ENCODE data around the gene PSMD4.
"Not testable (repeated sequence)": the region's sequence is repeated elsewhere in the genome, so short reads cannot be mapped to it uniquely, and the experiment has no call there.

Gene PSMD4

DNA sequence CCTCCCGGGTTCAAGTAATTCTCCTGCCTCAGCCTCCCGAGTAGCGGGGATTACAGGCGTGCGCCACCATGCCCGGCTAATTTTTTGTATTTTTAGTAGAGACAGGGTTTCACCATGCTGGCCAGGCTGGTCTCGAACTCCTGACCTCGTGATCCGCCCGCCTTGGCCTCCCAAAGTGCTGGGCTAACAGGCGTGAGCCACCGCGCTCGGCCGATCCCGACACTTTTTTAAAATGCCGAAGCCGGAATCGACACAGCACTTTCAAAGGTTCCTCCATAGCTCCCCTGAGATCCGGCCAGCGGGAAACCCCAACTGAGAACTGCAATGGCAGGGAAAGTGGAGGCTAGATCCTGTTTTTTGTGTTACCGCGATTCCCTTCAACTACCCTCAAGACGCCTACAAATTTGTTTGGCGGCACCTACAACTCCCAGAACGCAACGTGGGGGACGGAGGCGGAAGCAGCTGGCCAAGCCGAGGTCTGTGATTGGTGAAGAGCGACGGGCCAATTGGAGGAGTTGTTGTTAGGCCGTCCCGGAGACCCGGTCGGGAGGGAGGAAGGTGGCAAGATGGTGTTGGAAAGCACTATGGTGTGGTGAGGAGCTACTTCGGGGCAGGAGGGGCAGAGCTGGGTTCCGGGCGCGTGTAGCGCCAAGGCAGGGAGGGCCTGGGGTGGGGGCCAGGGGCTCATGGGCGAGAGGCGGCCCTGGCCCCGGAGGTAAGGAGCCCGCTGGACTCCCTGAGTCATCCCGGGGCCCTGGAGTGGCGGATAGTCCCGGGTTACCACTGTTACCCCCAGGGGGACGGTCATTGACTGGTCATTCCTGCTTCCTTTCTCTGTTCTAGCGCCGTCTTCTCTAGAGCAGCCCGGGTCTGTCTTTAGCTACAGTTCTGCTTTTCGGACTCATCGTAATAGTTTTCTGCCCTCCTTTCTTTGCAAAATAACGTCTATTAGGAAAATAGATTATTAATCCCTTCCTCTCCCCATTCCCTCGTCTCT, at the start of gene PSMD4:
TSS of gene PSMD4 (plus strand) at position 518 of the 997 bp plus-strand sequence. CDS start at position 567, 49 bp downstream.
- peak; percentile 93 for DNase-seq

DNA sequence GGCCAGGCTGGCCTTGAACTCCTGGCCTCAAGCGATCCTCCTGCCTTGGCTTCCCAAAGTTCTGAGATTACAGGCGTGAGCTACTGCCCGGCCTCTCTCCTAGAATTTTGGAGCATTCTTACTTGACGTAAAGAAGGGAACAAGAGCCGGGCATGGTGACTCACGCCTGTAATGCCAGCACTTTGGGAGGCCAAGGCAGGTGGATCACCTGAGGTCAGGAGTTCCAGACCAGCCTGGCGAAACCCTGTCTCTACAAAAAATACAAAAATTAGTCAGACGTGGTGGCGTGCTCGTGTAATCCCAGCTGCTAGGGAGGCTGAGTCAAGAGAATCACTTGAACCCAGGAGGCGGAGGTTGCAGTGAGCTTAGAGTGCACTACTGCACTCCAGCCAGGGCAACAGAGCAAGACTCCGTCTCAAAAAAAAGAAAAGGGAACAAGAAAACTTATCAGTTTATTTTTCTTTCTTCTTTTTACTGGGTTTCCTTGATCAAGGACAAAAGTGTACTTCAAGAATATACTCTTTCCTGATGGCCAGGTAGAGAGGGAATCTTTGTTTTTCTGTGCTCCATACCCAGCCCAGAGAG, 49.1 kb upstream of the PSMD4 start:
- not testable (repeated sequence) for DNase-seq

DNA sequence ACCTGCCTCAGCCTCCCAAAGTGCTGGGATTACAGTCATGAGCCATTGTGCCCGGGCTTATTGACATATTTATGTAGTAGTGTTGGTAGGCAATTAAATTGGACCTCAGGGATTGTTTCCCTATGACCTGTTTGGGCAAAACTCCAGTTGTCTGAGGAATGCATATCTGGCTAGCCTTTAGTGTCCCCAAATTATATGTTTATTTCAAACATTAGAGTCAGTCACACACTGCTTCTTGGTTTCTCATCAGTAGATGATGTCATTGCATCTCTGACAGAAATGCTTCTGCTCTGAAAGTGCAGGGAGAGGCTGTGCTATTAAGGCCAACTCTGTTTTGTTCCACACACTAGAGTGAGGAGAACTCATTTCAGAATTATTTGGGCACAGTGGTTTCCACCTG, 43.7 kb upstream of the PSMD4 start:
- no peak for DNase-seq

DNA sequence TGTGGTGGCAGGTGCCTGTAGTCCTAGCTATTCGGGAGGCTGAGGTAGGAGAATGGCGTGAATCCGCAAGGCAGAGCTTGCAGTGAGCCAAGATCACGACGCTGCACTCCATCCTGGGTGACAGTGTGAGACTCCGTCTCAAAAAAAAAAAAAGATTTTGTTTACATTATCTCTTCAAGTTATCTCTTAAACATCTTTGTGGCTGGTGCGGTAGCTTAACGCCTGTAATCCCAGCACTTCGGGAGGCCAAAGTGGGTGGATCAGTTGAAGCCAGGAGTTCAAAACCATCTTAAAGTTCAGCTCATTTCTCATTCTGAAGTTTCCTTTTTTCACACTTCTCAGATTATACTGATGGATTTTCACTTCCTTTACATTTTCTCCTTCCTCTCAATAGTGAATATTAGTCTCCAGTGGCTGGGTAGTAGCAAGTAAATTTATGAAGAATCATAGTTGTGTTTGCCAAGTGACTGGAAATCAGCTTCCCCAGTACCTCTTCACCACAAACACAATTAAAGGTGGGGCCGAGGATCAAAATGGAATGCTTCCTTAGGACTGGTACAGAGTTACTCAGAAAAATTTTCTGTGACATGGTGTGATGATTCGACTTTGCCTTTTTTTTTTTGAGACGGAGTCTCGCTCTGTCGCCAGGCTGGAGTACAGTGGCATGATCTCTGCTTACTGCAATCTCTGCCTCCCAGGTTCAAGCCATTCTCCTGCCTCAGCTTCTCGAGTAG, 42.4 kb upstream of the PSMD4 start:
- no peak for DNase-seq

DNA sequence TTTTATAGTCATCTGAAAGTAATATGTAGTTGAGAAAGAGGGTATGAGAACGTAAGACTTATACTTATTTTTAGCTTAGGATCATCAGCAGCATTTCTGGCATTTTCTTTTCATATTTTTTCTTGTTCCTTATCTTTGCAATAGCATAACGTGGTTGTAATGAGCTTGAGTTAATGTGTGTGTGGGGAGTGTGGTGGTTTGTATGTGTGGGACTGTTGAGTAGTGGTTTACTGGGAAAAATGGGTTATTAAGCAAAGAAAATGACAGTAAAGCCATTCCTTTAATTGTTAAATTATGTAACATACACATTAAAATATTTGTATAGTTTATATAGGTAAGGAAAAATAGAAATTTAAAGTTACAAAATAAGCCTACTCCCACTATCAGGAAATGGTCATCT, 41.0 kb upstream of the PSMD4 start:
- no peak for DNase-seq

DNA sequence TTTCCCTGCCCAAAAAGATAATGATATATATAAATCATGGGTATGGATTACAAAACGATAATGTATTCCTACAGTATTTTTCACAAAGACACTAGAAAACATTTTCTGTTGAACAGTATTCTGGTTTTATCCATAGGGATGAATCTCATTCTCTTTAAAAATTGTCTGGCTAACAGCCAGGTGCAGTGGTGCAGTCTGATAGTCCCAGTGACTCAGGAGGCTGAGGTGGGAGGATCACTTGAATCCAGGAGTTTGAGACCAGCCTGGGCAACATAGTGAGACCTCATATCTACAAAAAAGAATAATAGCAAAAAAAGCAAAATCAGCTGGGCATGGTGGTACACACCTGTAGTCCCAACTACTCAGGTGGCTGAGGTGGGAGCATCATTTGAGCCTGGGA, 32.9 kb upstream of the PSMD4 start:
- DNase-seq: no peak

DNA sequence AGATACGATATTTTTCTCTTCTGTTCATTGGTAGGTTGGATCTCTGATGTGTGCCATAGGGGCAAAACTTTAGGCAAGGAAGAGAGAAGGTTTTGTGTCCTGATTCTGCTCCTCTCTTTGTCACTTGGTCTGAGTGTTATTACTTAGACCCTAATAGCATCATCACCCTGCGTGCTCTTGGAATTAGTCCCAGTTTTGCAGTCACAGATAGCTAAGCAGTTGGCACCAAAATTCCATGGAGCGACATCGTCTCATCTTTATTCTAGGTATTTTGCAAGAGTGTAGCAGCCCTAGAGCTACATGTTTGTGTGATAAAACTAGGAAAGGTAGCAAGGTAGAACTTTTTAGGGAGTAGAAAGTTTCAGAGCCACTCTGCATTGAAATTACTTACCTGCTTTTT, 32.4 kb upstream of the PSMD4 start:
- DNase-seq: no peak

DNA sequence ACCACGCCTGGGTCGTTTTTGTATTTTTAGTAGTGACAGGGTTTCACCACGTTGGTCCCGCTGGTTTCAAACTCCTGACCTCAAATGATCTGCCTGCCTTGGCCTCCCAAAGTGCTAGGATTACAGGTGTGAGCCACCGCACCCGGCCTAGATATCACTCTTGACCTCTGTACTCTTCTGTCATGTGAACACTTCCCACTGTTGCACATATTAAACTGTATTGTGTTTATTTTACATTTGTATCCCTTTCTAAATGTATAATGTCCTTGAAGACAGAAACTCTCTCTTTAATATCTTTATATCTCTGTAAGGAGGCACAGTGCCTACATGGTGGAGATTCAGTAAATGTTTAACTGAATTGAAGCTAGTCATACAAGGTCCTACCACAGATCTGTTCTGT, 19.3 kb upstream of the PSMD4 start:
- no peak for DNase-seq

DNA sequence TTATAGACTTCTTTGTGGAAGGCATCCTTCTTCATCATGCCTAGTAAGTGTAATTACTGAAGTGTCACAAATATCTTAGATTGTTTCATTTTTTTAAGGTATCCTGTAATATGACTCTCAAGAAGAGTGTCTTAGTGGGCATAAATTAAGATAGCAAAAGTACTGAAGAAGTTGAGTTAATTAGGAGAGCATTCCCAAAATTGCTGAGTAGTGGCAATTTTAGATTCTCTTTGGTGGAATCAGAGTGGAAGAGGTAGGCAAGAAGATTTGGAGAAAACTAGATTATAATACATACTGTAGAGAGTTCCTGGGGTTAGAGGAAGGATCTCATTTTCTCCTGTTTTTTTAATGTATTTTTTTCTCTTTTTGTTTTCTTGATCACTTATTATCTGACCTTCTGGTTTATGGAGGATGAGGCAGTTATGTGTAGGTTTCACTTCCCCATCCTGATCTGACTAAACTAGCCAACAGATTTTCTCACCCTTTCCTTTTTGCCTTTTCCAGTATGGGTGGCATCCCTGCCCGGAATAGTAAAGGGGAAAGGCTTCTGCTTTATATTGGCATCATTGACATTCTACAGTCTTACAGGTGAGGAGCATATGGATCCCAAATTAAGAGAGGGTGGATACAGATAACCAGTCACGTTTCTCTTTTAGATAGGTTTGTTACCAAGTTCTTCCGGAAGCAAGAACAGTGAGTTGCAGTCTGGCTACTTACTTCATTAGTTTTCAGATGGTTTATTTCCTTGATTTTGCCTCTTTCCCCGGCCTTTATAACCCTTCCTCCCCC, 16.7 kb upstream of the PSMD4 start:
- DNase-seq: no peak

DNA sequence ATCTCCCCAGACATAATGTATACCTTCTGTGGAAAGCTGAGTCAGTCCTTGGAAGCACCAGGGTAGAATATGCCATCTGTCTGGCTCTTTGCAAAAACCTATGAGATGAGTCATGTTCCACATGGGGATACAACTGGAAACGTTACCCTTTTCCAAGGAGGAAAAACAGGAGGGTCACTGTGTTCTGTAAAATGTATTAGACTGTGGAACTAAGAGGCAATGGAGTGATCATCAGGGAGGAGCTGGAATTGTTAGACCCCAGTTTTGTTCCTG, 16.1 kb upstream of the PSMD4 start:
- no peak for DNase-seq

DNA sequence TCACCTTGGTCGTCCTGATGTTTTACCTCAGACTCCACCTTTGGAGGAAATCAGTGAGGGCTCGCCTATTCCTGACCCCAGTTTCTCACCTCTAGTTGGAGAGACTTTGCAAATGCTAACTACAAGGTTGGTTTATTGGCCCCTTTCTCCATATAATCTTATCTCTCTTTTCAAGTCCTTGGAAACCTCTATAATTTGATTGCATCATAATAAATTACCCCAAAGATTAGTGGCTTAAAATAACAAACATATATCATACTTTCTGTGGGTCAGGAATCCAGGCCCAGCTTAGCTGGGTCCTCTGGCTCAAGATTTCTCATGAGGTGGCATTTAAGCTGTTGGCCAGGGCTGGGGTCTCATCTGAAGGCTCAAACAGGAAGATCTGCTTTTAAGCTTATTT, 12.1 kb upstream of the PSMD4 start:
- no peak for DNase-seq

DNA sequence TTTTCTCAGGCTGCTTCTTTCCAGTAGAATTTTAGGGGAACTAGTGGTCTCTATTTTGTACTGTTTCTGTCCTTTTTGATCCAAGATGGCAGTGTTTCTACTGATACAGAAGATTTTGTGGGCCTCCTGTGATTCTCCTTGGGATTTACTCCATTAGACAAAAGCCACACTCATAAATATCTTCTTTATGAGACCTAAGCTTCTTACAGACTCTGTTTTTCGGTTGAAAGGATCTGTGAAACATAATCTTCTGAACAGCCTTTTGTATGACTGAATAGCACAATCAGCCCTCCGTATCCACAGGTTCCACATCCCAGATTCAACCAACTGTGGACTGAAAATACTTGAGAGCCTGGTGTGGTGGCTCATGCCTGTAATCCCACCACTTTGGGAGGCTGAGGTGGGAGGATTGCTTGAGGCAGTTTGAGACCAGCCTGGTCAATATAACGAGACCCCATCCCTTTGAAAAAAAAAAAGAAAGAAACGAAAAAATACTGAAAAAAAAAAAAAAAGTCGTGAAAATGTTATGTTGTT, 10.8 kb upstream of the PSMD4 start:
- no peak for DNase-seq

DNA sequence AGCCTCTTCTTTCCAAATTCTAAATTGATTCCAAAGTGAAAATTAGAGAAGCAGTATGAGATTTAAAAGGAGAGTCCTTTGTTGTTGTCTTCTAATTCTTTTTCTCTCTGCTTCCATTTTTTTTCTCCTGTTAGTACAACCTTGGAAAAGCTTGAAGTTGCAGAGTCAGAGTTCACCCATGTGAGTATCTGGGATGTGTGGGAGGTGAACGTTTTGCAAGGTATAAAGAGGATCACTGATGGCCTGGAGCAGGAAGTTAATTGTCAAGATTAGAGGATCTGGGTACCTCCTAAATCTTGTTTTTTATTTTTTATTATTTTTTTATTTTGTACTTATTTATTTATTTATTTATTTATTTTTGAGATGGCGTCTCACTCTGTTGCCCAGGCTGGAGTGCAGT, 7.7 kb upstream of the PSMD4 start:
- no peak for DNase-seq

DNA sequence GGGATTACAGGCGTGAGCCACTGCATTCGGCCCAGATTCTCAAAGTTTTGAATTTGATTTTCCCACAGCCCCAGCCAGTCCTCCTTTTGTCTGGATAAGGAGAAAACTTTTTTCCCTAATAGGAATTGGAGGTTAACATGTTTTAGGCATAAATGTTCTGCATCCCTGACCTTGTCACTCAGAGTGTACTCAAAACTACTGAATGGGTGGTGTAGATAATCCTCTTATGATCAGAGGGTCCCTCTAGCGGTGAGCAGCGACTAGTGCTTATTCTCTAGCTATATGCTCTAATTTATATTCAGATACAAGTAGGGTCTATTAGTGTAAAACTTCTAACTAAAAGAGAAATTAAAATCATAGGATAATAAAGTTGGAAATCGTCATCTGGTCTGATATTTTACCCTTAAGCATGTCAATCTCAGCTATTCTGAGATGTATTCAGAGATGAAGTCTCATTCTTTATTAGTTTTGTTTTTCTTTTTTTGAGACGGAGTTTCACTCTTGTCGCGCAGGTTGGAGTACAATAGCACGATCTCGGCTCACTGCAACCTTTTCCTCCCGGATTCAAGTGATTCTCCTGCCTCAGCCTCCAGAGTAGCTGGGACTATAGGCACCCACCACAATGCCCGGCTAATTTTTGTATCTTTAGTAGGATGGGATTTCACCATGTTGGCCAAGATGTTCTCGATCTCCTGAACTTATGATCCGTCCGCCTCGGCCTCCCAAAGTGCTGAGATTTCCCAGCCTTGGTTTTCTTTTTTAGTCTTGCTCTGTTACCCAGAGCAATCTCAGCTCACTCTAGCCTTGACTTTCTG, 2.7 kb upstream of the PSMD4 start:
- peak; percentile 52 for DNase-seq

DNA sequence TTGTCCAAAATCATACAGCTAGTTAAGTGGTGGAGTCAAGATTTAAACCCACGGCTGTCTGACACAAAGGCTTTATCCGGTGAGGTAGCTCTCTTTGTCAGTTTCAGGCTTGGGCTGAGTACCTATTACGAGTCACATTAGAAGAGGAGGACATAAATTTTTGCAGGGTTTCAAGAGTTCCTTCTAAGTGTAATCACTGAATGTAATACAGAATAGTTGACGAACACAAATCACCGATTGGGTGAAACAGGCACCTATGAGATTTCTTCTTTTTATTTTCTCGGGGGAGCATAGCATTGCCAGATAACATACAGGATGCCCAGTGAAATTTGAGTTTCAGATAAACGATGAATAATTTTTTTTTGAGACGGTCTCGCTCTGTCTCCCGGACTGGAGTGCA, 847 bp downstream of the PSMD4 start:
- no peak for DNase-seq

DNA sequence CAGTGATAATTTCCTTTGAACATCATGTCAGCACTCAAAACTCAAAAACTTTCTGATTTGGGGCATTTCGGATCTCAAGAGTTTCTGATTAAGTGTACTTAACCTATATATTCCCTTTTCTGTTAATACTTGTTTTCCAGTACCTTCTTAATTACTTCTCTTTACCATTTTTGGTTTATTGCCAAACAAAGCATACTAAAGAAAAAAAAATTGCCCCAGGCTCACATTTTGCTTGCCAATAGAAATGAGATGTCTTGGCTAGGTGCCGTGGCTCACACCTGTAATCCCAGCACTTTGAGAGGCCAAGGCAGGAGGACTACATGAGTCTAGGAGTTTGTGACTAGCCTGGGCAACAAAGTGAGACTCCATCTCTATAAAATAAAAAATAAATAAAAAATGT, 4.8 kb downstream of the PSMD4 start:
- DNase-seq: no peak

DNA sequence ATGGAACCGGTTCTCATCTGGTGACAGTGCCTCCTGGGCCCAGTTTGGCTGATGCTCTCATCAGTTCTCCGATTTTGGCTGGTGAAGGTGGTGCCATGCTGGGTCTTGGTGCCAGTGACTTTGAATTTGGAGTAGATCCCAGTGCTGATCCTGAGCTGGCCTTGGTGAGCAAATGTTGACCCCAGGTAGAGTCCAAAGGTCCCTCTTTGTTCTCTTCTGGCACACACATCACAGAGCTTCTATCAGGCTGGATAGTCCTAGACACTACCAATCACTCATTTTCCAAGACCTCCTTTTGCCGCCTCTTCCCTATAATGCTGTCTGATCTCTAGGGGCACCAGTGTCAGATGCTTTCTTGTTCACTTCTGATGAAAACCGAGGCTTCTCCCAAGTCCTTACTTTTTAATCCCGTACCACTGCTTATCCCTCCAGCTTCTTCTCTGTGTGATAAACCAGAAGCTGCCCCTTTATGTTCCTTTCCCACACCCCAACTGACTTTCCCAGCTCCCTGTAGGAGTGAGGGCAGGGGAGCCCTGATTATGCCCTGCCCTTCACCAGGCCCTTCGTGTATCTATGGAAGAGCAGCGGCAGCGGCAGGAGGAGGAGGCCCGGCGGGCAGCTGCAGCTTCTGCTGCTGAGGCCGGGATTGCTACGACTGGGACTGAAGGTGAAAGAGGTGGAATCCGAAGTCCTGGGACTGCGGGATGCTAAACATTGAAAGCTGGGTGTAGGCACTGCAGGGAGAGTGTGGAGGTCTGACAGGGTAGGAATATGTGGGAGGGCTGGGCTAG, 11.1 kb downstream of the PSMD4 start:
- no peak for DNase-seq

DNA sequence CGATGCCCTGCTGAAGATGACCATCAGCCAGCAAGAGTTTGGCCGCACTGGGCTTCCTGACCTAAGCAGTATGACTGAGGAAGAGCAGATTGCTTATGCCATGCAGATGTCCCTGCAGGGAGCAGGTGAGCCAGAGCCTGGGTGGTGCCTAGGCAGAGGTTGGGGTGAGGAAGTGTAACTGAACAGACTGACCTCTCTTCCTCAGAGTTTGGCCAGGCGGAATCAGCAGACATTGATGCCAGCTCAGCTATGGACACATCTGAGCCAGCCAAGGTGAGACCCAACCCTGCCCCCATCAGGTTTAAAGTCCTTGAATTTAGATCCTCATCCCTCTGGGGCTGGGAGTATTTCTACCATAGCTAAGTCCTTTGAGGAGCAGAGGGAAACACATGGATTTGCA, 11.8 kb downstream of the PSMD4 start:
- no peak for DNase-seq

DNA sequence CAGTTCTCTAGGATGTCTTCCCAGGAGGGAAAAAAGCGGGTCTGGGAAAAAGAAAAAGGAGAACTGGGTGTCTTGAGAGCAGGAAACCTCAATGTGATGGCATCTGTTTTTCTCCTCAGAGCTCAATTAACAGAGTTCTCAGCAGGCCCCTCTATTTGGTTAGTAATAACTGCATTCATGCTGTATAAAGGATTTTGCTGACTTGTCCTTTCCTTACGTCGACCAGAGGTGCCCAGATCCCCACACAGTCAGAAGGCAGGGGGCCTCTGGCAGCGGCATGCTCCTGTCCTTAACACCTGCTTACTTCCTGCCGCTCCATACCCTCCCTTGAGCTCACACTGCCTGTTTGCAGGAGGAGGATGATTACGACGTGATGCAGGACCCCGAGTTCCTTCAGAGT, 12.3 kb downstream of the PSMD4 start:
- no peak for DNase-seq

DNA sequence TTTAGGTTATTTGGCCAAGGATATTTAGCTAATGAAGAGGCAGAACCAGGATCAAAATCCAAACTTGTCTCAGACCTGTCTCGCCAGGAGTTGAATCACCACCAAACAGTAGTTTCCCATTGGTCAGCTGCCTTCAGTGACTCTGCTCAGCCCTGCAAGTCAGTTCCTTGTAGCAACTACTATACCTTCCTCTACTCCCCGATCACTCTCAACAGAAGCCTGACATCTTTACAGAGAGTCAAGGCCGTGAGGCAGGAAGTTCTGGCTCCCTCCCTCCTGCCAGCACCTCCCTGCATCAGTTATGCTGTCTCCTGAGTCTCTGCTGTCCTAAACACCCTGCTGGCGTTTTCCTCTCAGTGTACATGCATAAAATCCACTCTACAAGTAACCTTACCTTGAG, 13.2 kb downstream of the PSMD4 start:
- no peak for DNase-seq

DNA sequence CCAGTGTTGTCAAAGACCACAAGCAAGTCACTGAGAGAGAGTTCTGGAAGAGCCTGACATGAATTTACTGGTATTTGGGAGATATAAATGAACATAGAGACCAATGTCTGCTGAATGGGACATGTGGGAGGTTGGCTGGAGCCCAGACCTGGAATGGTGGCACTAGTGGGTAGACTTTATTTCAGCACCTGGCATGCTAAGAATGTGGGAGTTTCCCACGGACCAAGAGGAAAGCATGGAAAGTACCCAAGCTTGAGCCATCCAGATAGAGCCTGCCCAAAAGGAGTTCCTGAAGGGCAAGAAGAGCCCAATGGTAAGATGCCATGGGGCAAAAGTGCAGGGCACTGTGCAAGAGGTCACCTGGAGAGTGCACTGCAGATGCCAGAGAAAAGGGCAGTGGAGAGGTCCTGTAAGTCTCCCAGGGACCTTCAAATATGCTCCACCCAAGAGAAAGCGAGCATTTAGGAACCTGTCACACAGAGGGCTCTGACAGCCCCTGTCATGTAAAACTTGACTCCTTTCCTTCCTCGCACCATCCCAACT, 19.5 kb downstream of the PSMD4 start:
- no peak for DNase-seq
